HG03565 (cell line): Measurements from ENCODE around the gene SORCS2.

Experiments
- ATAC-seq: cut with Tn5 transposase; IDR thresholded peaks from one replicate; pipeline ENCODE4 v1.9.1; 2021; ENCODE audit warnings: mild to moderate bottlenecking, moderate library complexity; ENCODE audit not compliant: unreplicated experiment

Gene SORCS2

DNA sequence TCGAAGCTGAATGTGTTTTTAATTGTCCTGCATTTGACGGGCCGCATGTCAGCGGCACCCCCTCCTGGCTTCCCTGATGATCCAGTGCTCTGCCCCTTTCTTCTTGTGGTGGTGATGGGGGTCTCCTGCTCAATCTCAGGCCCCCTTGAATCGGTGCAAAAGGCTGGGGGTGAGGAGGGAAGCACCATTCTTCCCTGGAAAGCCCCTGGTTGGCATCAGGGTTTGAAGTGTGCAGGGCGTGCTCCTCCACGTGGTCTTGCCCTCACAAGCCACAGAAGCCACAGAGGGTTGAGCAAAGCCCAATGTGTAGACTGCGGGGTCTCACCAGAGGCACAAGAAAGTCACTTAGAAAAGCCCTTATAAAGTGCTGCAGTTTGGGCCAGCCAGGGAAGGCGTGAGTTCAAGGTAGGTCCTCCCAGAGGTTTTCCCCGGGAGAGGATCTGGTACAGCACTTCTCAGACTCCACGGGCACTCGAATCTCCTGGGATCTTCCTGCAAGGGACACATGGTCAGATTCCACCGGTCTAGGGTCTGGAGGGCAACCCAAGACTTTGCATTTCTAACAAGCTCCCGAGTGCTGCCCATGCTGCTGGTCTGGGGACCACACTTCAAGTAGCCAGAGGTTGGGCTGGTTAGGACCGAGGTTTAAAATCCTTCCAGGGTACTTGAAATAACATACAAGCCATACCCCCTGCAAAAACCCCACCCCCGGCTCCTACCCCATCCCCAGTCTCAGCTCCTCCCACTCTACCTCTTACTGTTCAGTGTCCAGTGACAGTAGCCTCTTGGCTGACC is 207.3 kb downstream of the SORCS2 start:
- ATAC-seq, result no peak

DNA sequence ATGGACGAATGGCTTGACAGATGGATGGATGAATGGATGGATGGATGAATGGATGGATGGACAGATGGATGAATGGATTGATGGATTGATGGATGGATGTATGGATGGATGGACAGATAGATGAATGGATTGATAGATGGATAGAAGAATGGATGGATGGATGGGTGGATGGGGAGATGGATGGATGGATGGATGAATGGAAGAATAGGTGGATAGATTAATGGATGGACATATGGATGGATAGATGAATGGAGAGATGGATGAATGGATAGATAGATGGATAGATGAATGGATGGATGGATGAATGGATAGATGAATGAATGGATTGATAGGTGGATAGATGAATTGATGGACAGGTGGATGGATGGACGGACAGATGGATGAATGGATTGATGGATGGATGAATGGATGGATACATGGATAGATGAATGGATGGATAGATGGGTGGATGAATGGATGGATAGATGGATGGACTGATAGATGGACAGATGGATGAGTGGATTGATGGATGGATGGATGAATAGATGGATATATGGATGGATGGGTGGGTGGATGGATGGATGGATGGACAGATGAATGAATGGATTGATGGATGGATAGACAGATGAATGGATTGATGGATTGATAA is 208.4 kb downstream of the SORCS2 start:
- no peak for ATAC-seq

DNA sequence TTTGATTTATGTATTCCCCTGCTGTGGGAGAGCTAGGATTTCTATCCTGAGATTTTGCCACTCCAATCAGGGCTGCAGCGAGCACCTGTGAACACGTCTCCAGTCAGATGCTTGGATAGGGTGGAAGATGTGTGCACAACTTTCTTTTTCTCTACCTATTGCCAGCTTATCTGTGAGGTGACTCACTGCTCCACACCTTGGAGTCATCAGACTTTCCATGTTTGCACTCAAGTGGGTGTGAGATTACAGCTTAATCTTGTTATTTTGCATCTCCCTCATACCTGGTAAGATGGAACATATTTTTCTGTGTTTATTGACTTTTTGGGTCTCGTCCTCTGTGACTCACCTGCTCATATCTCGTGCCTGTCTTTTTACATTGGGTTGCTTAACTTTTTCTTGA is 210.2 kb downstream of the SORCS2 start:
- ATAC-seq, result no peak

DNA sequence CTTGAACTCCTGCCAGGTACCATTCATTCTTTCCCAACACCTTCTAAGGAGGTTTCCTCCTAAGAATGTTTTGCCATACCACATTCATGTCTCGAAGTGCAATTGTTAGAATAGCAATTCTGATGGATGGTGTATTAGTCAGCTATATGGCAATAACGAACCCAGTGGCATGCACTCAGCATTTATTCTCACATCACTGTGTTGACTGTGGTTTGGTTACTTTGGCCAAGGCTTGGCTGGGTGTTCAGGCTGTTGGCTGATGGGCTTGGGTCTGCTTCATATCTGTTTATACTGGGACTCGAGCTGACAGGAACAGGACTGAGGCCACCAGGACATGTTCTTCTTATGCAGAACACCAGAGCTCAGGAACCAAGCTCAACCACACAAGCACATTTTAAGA is 210.7 kb downstream of the SORCS2 start:
- ATAC-seq, result no peak

DNA sequence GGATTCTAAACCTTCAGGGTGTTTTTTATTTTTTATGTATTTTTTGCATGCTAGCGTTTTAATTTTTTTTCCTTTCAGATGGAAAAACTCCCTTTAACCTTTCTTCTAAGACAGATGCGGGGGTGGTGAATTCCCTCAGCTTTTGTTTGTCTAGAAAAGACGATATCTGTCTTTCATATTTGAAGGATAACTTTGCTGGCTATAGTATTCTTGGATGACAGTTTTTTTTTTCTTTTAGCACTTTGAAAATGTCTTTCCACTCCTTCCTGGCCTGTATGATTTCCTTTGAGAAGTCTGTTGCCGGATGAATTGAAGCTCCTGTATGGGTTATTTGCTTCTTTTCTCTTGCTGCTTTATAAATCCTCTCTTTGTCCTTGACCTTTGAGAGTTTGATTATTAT is 215.8 kb downstream of the SORCS2 start:
- no peak for ATAC-seq

DNA sequence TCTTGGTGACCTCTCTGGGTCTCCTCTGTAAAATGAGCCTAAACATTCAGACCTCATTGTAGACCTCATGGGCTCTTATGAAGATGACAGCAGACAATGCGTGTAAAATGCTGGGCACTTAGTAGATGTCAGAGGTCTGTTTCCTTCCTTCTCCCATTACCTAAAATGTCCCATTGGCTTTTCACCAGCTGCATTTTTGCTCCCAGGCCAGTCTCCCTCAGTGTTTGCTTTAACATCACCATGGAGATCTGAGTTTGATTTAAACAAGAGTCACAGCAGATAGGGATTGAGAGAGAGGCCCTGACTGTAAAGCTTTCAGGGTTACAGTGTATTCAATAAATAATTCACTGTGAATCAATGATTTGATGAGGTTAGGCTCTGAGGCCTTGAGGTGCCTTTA is 218.1 kb downstream of the SORCS2 start:
- no peak for ATAC-seq

DNA sequence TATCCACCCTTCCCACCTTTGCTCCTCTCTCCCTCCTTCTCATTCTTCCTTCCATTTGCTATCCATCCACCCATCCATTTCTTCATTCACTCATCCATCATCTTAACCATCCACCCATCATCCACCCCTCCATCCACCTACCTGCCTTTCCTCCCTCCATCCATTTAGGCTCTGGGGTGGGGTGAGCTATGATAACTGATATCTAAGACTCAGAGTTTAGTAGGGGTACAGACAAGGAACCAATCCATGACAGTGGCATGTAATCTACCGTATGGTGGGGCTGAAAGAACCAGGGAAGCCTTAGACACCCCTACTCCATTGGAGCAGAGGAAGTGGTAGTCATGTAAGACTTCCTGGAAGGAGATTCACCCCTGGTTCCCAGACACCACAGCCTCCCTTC is 219.2 kb downstream of the SORCS2 start:
- ATAC-seq, result no peak

DNA sequence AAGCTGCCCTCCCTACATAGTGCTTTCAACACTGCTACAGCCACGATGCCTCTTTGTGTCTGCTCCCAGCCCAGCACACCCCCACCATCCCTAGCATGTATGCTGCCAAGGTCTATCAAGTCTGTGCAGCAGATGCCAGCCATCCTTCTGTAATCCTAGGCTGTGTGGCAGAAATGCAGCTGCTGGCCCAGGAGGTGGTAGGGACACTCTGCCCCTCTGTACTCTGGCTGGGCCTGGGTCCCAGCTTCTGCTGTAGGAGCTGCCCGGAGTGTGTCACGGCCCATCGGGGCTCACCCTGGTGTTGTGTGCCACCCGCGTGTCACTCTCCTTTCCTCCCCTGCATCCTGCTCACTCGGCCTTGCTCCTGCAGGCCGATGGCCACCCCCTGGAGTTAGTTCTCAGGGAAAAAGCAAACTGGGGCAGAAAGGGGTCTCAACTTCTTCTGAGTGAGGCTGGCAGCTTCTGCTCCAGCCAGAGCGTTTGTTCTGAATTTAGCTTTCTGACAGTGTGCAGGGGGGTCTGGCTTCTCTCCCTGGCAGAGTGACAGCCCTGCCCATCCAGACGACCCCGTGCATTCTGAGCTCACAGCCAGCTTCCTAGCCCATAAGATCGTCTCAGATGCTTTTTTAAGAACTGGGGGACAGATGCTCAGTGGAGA is 219.7 kb downstream of the SORCS2 start:
- ATAC-seq, result no peak

DNA sequence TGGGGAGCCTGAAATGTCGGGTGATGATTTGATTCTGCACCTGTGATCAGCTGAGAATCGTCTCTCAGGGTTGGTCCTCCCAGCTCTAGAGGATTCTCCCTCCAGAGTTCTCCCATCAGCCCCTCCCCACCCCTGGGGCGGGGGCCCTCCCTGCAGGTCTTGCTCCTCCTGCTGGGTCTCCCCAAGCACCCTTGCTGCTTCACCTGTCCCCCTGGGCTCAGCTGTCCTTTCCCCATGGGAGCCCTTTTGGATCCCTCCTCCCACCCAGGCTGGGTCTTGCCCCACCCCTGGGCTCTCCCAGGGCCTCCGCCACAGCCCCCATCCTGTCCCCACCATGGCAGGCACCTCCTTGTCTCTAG is 220.2 kb downstream of the SORCS2 start:
- ATAC-seq, result no peak

DNA sequence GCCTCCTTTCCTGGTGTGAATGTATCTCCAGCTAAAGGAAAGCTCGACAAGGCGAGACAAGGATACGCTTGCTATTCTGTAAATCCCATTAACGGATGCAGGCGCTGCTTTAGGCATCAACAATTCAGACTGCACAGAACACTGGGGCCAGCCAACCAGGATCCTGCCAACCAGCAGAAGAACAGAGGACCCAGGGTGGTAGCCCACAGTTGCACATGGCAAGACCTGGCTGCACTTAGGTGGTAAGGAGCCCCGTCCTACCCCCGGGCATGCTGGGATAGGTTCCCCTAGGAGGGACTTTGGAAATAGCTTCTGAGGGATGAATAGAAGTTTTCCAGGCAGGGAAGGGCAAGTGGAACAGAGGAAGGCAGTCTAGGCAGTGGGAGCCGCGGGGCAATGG is 221.7 kb downstream of the SORCS2 start:
- ATAC-seq, result no peak

DNA sequence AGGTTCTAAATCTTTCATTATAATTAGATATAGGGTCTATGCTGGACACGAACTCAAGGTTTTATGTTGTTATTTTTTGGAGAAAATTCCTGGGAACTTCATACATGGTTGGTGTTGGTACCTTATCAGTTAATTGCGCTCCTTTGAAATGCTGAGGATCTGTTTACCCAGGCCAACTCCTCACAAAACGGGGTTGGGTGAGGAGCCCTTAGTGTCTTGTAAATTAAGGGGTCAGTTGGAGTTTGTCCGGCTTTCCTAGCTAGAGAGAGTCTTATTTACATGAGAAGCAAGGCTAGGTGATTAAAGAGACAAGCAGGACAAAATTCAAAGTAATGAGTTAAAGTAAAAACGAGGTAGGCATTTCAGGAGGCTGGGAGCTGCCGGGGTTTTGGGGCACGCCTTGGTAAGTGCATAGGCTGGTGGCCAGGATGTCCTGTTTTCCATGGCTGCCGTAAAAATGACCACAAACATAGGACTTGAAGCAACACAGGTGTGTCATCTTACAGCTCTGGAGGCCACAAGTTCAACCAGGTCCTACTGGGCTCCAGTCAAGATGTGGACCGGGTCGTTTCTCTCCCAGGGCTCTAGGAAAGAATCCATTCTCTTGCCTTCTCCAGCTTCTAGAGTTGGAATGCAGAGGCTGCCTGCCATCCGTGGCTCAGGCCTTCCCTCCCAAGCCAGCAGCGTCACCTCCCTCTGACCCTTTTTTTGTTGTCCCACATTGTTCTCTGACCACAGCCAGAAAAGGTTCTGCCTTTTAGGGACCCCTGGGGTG is 222.6 kb downstream of the SORCS2 start:
- ATAC-seq, result no peak

DNA sequence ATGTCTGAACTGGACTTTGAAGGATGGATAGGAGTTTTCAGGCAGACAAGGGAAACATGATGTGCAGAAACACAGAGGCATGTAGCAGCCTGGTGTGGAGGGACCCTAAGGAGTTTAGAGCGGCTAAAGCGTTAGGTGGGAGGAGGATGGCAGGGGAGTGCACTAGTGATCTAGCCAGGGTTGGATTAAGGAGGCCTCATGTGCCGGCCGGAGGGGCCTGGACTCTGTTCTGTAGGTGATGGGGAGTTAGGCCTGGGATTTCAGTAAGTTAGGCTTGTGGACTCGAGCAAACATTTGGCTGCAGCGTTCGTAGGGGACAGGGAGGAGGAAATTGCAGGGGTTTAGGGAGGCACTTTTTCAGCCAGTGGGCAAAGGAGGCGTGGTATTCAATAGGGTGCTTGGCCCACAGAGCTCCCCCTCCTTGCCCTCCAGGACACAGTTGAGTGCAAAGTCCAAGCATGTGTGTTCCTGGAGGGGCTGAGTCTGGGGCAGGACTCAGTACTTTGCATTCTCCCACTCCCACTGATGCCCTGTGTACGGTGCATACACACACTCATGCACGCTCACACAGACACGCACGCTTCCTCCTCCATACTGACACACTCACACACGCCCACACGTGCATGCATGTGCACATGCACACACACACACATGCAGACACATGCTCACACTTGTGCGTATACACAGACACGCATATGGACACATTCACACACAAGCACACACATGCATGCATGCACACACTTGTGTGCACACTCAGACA is 223.8 kb downstream of the SORCS2 start:
- no peak for ATAC-seq

DNA sequence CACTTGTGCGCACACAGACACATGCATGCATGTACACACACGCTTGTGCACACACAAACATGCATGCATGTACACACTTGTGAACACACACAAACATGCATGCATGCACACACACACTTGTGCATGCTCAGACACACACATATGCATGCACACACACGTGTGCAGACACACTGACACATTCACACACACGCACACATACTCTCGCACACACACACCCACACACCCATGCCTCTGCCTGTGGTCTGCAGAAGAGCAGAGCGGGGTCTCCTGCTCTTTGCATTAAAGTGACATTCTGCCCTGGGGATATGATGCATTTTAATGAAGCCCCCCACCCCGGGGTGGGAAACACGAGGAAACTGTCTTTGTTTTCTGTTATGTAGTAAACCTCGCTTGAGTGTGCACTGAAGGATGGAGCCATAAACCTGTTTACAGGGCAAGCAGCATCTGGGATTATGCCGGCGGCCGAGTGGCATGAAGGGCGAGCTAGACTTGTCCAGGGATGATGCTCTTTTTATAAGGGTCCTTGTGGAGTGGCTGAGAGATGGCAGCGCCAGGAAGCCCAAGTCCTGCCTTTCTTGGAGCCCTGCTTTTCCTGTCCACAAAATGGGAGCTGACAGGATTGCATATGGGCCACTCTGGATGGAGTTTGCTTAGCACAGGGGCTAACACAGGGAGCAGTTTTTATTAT is 224.6 kb downstream of the SORCS2 start:
- ATAC-seq, result no peak

DNA sequence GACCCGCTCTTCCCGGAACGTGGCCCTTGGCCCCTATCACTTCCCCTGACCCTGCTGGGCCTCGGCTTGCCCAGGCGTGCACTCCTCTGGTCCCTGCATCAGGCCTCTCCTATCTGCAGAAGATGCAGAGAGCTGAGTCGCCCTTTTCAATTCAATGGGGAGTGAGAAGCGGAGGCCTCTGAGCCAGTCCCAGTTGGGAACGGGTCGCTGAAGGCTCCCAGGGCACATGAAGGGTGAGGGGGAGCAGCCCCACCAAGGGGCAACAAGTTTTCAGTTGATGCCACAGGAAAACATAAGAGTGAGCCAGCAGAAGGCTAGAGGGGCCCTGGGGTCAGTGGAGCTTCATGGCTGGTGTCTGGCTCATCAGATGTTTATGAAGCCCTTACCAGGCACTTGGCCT is 225.3 kb downstream of the SORCS2 start:
- no peak for ATAC-seq

DNA sequence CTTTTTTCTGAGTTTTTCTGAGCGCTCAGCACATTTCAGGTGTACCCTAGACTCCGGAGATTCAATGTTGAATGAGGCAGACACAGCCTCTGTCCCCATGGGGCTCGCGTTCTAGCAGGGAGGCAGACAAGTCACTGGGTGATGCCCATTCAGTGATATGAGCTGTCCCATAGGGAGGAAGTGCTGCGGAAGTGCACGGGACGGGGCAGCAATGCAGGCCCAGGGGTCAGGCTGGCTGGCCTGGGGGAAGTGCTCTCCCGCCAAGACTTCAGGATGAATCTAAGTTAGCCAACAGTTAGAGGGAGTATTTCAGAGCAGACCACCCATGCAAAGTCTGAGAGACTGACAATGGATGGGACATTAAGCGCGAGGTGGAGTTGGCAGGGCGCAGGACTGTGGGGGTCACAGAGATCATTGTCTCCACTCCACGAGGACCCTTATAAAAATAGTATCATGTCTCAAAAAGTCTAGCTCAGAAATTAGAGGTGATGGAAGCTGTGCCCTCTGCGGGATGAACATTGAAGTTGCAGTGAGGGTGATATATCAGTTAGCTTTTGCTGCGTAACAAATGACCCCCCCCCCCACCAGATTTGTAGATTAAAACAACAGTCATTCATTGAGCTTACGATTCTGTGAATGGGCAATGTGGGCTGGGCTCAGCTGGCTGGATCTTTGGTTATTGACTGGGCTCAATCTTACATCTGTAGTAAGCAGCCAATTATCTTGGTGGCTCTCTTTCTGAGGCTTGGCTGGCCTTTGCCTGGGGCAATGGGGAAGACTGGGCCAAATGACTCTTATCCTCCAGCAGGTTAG is 226.0 kb downstream of the SORCS2 start:
- no peak for ATAC-seq

DNA sequence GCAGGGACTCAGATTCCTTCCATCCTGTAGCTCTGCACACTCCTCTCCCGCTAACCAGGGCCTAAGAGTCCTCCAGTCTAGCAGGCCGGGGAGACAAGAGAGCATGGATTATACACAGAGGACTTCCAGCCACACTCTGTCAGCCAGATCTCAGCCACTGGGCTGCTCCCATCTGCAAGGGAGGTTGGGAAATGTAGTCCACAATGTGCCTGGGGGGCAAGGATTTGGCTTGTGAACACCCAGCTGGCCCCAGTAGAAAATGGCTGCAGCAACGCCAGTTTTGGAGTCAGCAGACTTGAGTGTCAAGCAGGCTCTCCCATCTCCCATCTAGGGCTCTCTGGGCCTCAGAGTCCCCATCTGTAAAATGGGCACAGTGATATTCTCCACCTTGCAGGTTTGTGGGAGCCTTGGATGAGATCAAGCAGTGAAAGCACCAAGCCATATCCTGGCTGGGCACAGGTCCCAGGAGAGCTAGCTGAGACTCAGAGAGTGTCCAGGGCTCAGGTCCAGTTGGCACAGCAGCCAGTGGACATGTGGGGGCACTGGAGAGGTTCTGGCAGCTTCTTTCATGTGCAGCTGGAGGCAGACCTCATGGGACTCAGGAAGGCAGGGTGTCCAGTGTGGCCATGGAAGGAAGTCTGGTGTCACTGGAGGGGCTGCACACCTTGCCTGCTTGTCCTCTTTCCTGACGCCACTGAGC is 227.8 kb downstream of the SORCS2 start:
- ATAC-seq, result no peak

DNA sequence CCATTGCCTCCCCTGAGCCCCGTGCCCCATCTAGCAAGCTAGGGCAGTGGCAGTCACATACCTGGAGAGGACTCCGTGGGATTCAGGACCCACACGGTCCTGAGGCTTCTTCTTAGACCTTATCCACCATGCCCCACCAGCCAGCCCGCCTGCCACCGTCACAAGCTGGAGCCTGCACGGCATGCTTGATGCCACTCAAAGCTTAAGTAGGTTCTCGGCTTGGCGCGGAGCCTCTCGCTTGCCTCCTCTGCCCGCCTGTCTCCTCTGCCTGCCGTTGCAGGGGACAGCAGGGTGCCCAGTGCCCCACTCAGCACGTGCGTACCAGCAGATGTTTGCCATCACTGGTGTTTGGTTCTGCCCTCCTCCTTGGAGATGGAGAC is 228.3 kb downstream of the SORCS2 start:
- no peak for ATAC-seq

DNA sequence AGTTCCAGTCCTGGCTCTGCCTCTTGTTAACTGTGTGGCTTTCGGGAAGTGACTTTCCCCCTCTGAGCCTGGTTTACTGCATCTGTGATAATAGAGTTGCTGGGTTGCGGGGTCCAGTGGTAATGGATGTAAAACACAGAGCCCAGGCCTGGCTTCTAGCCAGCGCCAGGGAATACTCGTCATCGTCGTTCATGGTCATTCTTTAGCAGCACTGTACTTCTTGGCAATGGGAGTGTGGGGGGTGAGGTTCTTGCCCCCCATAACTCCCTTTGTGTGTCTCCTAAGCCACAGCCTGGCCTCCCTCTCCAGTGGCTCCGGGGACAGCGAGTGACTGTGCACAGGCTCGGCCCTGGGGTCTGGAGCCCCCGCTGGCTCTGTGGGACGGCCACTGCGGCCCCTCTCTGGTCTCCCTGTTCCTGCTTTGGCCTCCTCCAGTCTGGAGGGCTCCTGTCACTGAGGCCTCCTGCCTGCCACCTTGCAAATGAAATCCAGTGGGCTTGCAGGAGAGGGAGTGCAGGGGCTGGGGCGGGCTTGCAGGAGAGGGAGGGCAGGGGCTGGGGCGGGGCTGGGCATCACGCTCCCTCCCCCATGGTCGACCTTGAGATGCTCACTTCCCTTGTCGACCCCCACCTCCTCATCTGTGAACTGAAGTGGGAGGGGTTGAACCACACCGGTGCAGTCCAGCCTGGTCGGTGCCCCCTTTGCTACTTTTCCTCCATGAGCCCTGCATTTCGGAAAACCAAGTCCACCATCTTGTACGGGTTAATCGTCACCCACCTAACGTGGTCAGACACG is 229.2 kb downstream of the SORCS2 start:
- no peak for ATAC-seq
